Astrocyte (in vitro differentiated cells and primary cell): ENCODE measurements around the gene OPN3.

ENCODE experiments used
- CTCF ChIP-seq: IDR thresholded peaks from 2 replicates; pipeline ENCODE4 v1.5.1; 2011; ENCODE audit warnings: low read depth, mild to moderate bottlenecking, inconsistent platforms, low read length, moderate library complexity; ENCODE audit not compliant: insufficient read depth
- EZH2 ChIP-seq: IDR thresholded peaks from 2 replicates; pipeline ENCODE4 v1.6.1; 2012; ENCODE audit warnings: mild to moderate bottlenecking, low read length, inconsistent platforms; ENCODE audit not compliant: insufficient read depth

GRCh38 chr1:241648159-241648558 lies 8.0 kb upstream of the OPN3 start:
- TF ChIP-seq CTCF = no peak
- no peak for TF ChIP-seq EZH2
